ENCODE data around the gene RAB6B. TPM values are rescaled to one million over a fixed set of nuclear protein-coding genes. Genes with fewer than 3 reads are reported as not detected.
A peak's percentile ranks its signal among the peaks of the same experiment; 100 is the strongest.

Gene RAB6B
- total RNA-seq, 1 experiment from 2014 or later = 14.1 TPM

GRCh38 chr3:133831966-133832801, 63.5 kb downstream of the RAB6B start:
- DNase-seq (ENCODE audit: low read depth, low spot score) (no peak), ATAC-seq (0 out of 2 replicates have a peak, but pooled peaks have one; percentile 44)
- Histone ChIP-seq H3K9me2 (ENCODE audit: insufficient read depth) (no peaks in the 10 kb centered on the region), H3K27me3 (ENCODE audit: insufficient read depth, low read length) (no peaks in the 10 kb centered on the region), H3K27ac (ENCODE audit: low read depth, low read length) (no peak overlapping the region), H3K4me2 (ENCODE audit: low read length) (no peak overlapping the region), H2AFZ (ENCODE audit: low read depth, low read length, poor library complexity, severe bottlenecking) (no peak overlapping the region), H3K4me3 (replicated peaks in 1 of 2; ENCODE audit: low read depth in 1 of 2, low read length in 2 of 2) (no peak overlapping the region), H3K4me1 (ENCODE audit: control insufficient read depth in 1 of 2, insufficient read depth in 2 of 2, low read length in 2 of 2) (no peaks in the 10 kb centered on the region), H3K9me3 (ENCODE audit: control insufficient read depth in 1 of 2, insufficient read depth in 1 of 2, low read depth in 1 of 2, low read length in 2 of 2) (no peaks in the 10 kb centered on the region), H3K36me3 (ENCODE audit: control insufficient read depth in 1 of 2, insufficient read depth in 2 of 2, low read length in 2 of 2) (no peaks in the 10 kb centered on the region), H3K9ac (ENCODE audit: low read length) (no peak overlapping the region), H3K79me2 (ENCODE audit: insufficient read depth, low read length) (no peaks in the 10 kb centered on the region), H4K20me1 (ENCODE audit: insufficient read depth) (no peaks in the 10 kb centered on the region)
- intact Hi-C loops (cut with micrococcal nuclease) = no loop called here
- ChIA-PET CTCF (no interaction called here), POLR2A (no interaction called here), RAD21 (ENCODE audit: low non-redundant PET in 1 of 2, low total read pairs in 2 of 2, uncharacterized antibody in 2 of 2, unreplicated experiment in 2 of 2) (interaction anchor here in 1 of 2 experiments (0.5 kb wide), 1 partner anchor 409 kb away, joined by 3 read pairs; no protein-coding TSS in a partner anchor)
- TF ChIP-seq CTCF (IDR thresholded peaks at IDR 0.05 in 2 of 3, conservative IDR thresholded peaks at IDR 0.05 in 1 of 3; ENCODE audit: borderline replicate concordance in 1 of 3, insufficient read depth in 1 of 3, low read depth in 2 of 3, low read length in 2 of 3) (peak in 1 of 3 experiments; percentile 23; a peak in 2 of 6 replicates), YY1 (IDR thresholded peaks at IDR 0.05; ENCODE audit: extremely low read depth, insufficient replicate concordance, low read depth, low read length) (no peak), RAD21 (IDR thresholded peaks at IDR 0.05; ENCODE audit: low read depth) (peak; percentile 24; the same call in 1 of the 2 replicates), REST (IDR thresholded peaks at IDR 0.05; ENCODE audit: low read depth) (no peak), ZFX (IDR thresholded peaks at IDR 0.05) (no peak), SRF (IDR thresholded peaks at IDR 0.05; ENCODE audit: low read depth) (no peak)
- BruUV-seq (replicated peaks) = no TSS peak

Data from HCT116 (cell line).